Activated naive CD8-positive, alpha-beta T cell (primary cell): ENCODE results near the gene ULK4.
A peak's percentile ranks its signal among the peaks of the same experiment; 100 is the strongest.

Source experiments
- H3K27ac Mint-ChIP-seq: one replicate; pipeline ENCODE4 v1.8.0; 2021; ENCODE audit warnings: mixed read lengths
- H3K27me3 Mint-ChIP-seq: one replicate; pipeline ENCODE4 v1.8.0; 2021; ENCODE audit warnings: mixed read lengths
- H3K36me3 Mint-ChIP-seq: one replicate; pipeline ENCODE4 v1.8.0; 2021; ENCODE audit warnings: mixed read lengths
- H3K4me1 Mint-ChIP-seq: one replicate; pipeline ENCODE4 v1.8.0; 2021; ENCODE audit warnings: low read depth, mixed read lengths
- H3K4me3 Mint-ChIP-seq: one replicate; pipeline ENCODE4 v1.8.0; 2021; ENCODE audit warnings: mild to moderate bottlenecking, mixed read lengths
- H3K9me3 Mint-ChIP-seq: one replicate; pipeline ENCODE4 v1.8.0; 2021; ENCODE audit warnings: low read depth, mixed read lengths

ULK4 gene

GRCh38 chr3:41259449-41260062 lies 702.3 kb downstream of the ULK4 start:
- Mint-ChIP-seq H3K27me3 (no peaks in the 10 kb centered on the region), H3K36me3 (peaks cover 4% of the 10 kb centered on the region), H3K4me1 (no peaks in the 10 kb centered on the region), H3K9me3 (no peaks in the 10 kb centered on the region), H3K4me3 (no peak overlapping the region), H3K27ac (no peak overlapping the region)

- no peaks in the 10 kb centered on the region for H3K9me3 Mint-ChIP-seq
- no peak overlapping the region for H3K27ac Mint-ChIP-seq
- H3K36me3 Mint-ChIP-seq, result peaks cover 11% of the 10 kb centered on the region
- H3K27me3 Mint-ChIP-seq, result no peaks in the 10 kb centered on the region
- H3K4me1 Mint-ChIP-seq, result no peaks in the 10 kb centered on the region
- H3K4me3 Mint-ChIP-seq, result no peak overlapping the region
Observed at GRCh38 chr3:41258239-41258800, 703.6 kb downstream of the ULK4 start.

DNA sequence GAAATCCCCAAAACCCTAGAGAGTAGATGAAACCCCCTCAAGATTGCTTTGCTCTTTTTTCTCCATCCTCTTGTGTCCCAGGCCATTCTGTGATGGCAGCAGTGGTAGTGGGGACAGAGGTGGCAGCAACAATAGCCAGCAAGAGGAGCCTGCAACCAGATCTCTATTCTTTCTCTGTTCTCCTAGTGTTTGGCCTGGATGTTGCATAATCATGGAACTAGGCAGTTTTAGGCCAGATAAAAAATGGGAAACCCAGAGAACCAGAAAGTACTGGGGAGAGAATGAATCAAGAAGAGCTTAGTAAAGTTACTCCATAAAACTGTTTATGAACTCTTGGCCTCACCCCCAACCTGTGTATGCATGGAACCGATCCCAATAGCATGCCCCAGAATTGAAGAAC lies 710.3 kb downstream of the ULK4 start:
- Mint-ChIP-seq H3K4me3 (no peak overlapping the region), H3K36me3 (peaks cover 7% of the 10 kb centered on the region), H3K27me3 (no peaks in the 10 kb centered on the region), H3K9me3 (no peaks in the 10 kb centered on the region), H3K4me1 (no peaks in the 10 kb centered on the region), H3K27ac (no peak overlapping the region)

- H3K4me1 Mint-ChIP-seq, result no peaks in the 10 kb centered on the region
- H3K27ac Mint-ChIP-seq, result no peak overlapping the region
- peaks cover 7% of the 10 kb centered on the region for H3K36me3 Mint-ChIP-seq
- no peaks in the 10 kb centered on the region for H3K9me3 Mint-ChIP-seq
- no peaks in the 10 kb centered on the region for H3K27me3 Mint-ChIP-seq
- H3K4me3 Mint-ChIP-seq, result no peak overlapping the region
Observed at GRCh38 chr3:41250825-41251224, 711.1 kb downstream of the ULK4 start.

DNA sequence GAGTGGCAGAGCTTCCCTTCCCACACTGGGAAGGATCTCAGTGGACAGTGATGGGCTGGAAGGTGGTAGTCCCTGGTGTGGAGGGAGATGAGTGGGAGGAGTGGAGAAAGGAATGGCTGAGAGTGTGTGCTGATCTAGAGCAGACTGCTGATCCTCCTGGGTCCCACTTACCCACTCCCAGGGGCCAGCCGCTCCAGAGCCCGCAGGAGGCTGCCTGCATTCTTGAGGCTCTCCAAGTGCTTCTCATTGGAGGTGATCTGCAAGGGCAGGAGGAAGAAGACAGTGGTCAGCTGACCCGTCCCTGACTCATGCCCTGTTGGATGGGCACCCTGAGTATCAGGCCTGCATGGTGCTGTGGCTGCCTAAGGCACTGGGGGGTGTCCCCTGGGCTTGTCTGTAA lies 712.6 kb downstream of the ULK4 start:
- Mint-ChIP-seq H3K36me3 (peaks cover 7% of the 10 kb centered on the region), H3K27ac (peak overlapping the region; percentile 54), H3K9me3 (no peaks in the 10 kb centered on the region), H3K4me1 (no peaks in the 10 kb centered on the region), H3K27me3 (no peaks in the 10 kb centered on the region), H3K4me3 (no peak overlapping the region)

GRCh38 chr3:41248525-41248924 lies 713.4 kb downstream of the ULK4 start:
- no peak overlapping the region for H3K27ac Mint-ChIP-seq
- H3K4me1 Mint-ChIP-seq, result no peaks in the 10 kb centered on the region
- no peaks in the 10 kb centered on the region for H3K27me3 Mint-ChIP-seq
- H3K4me3 Mint-ChIP-seq, result no peak overlapping the region
- peaks cover 1% of the 10 kb centered on the region for H3K36me3 Mint-ChIP-seq
- no peaks in the 10 kb centered on the region for H3K9me3 Mint-ChIP-seq

GRCh38 chr3:41247055-41248004 lies 714.6 kb downstream of the ULK4 start:
- Mint-ChIP-seq H3K27ac (no peak overlapping the region), H3K4me1 (no peaks in the 10 kb centered on the region), H3K9me3 (no peaks in the 10 kb centered on the region), H3K27me3 (no peaks in the 10 kb centered on the region), H3K36me3 (no peaks in the 10 kb centered on the region), H3K4me3 (no peak overlapping the region)

- no peaks in the 10 kb centered on the region for H3K27me3 Mint-ChIP-seq
- H3K27ac Mint-ChIP-seq, result peak overlapping the region; percentile 12
- H3K36me3 Mint-ChIP-seq, result no peaks in the 10 kb centered on the region
- H3K9me3 Mint-ChIP-seq, result no peaks in the 10 kb centered on the region
- no peak overlapping the region for H3K4me3 Mint-ChIP-seq
- no peaks in the 10 kb centered on the region for H3K4me1 Mint-ChIP-seq
Observed at GRCh38 chr3:41244620-41245336, 717.1 kb downstream of the ULK4 start.

- no peak overlapping the region for H3K4me3 Mint-ChIP-seq
- H3K27me3 Mint-ChIP-seq, result no peaks in the 10 kb centered on the region
- no peaks in the 10 kb centered on the region for H3K36me3 Mint-ChIP-seq
- H3K4me1 Mint-ChIP-seq, result no peaks in the 10 kb centered on the region
- no peaks in the 10 kb centered on the region for H3K9me3 Mint-ChIP-seq
- no peak overlapping the region for H3K27ac Mint-ChIP-seq
Observed at GRCh38 chr3:41243183-41243582, 718.7 kb downstream of the ULK4 start.

GRCh38 chr3:41241800-41242571 lies 719.9 kb downstream of the ULK4 start:
- peaks cover 2% of the 10 kb centered on the region for H3K36me3 Mint-ChIP-seq
- H3K9me3 Mint-ChIP-seq, result no peaks in the 10 kb centered on the region
- H3K4me3 Mint-ChIP-seq, result no peak overlapping the region
- H3K4me1 Mint-ChIP-seq, result no peaks in the 10 kb centered on the region
- no peaks in the 10 kb centered on the region for H3K27me3 Mint-ChIP-seq
- no peak overlapping the region for H3K27ac Mint-ChIP-seq

DNA sequence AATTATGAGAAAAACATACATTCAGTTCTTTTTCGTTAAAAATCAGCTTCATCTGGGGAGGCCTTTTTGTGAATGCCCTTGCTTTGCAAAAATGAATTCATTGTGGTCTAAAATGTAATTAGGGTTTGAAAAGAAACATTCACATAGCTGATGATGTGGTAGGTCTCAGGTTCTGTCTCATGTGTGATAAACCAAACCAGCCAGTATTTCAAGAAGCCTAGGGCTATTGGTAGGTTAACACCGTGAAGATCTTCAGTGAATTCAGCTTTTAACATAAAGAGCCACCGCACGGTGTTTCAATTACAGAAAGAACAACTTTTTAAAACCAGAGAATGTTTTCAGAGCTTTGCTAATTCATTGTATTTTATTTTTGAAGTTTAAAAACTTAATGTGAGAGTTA lies 720.7 kb downstream of the ULK4 start:
- Mint-ChIP-seq H3K27ac (no peak overlapping the region), H3K27me3 (no peaks in the 10 kb centered on the region), H3K4me3 (no peak overlapping the region), H3K9me3 (no peaks in the 10 kb centered on the region), H3K4me1 (no peaks in the 10 kb centered on the region), H3K36me3 (peaks cover 2% of the 10 kb centered on the region)

DNA sequence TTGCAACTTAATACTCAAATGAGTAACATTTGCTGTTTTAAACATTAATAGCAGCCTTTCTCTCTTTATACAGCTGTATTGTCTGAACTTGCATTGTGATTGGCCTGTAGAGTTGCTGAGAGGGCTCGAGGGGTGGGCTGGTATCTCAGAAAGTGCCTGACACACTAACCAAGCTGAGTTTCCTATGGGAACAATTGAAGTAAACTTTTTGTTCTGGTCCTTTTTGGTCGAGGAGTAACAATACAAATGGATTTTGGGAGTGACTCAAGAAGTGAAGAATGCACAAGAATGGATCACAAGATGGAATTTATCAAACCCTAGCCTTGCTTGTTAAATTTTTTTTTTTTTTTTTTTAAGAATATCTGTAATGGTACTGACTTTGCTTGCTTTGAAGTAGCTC lies 722.3 kb downstream of the ULK4 start:
- H3K4me3 Mint-ChIP-seq, result no peak overlapping the region
- no peaks in the 10 kb centered on the region for H3K4me1 Mint-ChIP-seq
- no peaks in the 10 kb centered on the region for H3K9me3 Mint-ChIP-seq

GRCh38 chr3:41237907-41238306 lies 724.0 kb downstream of the ULK4 start:
- Mint-ChIP-seq H3K9me3 (no peaks in the 10 kb centered on the region), H3K36me3 (peaks cover 2% of the 10 kb centered on the region), H3K4me3 (no peak overlapping the region), H3K4me1 (no peaks in the 10 kb centered on the region), H3K27ac (peak overlapping the region; percentile 48), H3K27me3 (no peaks in the 10 kb centered on the region)

More for the DNA sequence above, 722.3 kb downstream of the ULK4 start:
- peaks cover 2% of the 10 kb centered on the region for H3K36me3 Mint-ChIP-seq
- no peaks in the 10 kb centered on the region for H3K27me3 Mint-ChIP-seq
- H3K27ac Mint-ChIP-seq, result peak overlapping the region; percentile 54

- no peaks in the 10 kb centered on the region for H3K4me1 Mint-ChIP-seq
- no peaks in the 10 kb centered on the region for H3K27me3 Mint-ChIP-seq
- H3K9me3 Mint-ChIP-seq, result no peaks in the 10 kb centered on the region
- H3K4me3 Mint-ChIP-seq, result no peak overlapping the region
- no peak overlapping the region for H3K27ac Mint-ChIP-seq
- peaks cover 2% of the 10 kb centered on the region for H3K36me3 Mint-ChIP-seq
Observed at GRCh38 chr3:41236228-41236627, 725.7 kb downstream of the ULK4 start.
